Caco-2 (cell line): ENCODE data around the gene CHIC2. TPM values are rescaled to one million over a fixed set of nuclear protein-coding genes. Genes with fewer than 3 reads are reported as not detected.

Experiments
- BruUV-seq: library from RNA; stranded (reverse); fragments of 400-500 nt; replicated peaks from 2 replicates; lab custom pipeline; 2021; lab: Mats Ljungman, UMichigan
- CTCF ChIA-PET: fragments of 300-600 bp; sonication (Branson Sonifier 250); formaldehyde crosslinking; loops from one replicate; lab custom pipeline; 2022; ENCODE audit warnings: antibody characterized with exemption; lab: Charles Lee
- POLR2A ChIA-PET: fragments of 300-600 bp; sonication (Branson Sonifier 250); formaldehyde crosslinking; loops from one replicate; lab custom pipeline; 2022; ENCODE audit warnings: antibody characterized with exemption; lab: Charles Lee
- DNase-seq, 2 experiments: peaks; one replicate each; pipeline versions ENCODE4 v3.0.0 to v3.0.0-alpha.2; 2020 to 2022
- H3K27me3 ChIP-seq: replicated peaks from 2 replicates; pipeline ENCODE4 v1.6.0; 2011; ENCODE audit warnings: low read length; ENCODE audit not compliant: control insufficient read depth, insufficient read depth
- H3K36me3 ChIP-seq: 2 replicates; pipeline ENCODE4 v1.5.1; 2011; ENCODE audit warnings: low read length; ENCODE audit not compliant: control insufficient read depth, insufficient read depth
- H3K4me1 ChIP-seq: fragments of 250-450 bp; sonication (Bioruptor Pico); 2 replicates; pipeline ENCODE4 v1.5.1; 2020; ENCODE audit warnings: mild to moderate bottlenecking
- H3K4me3 ChIP-seq: 2 replicates; pipeline ENCODE4 v1.5.1; 2011; ENCODE audit warnings: low read depth, mild to moderate bottlenecking, control low read depth, low read length
- H3K9me3 ChIP-seq: fragments of 250-450 bp; sonication (Bioruptor Pico); 2 replicates; pipeline ENCODE4 v1.5.1; 2020; ENCODE audit warnings: mild to moderate bottlenecking, moderate library complexity
- H3K27ac Mint-ChIP-seq: one replicate; pipeline ENCODE4 v1.8.0; 2022; ENCODE audit warnings: mixed read lengths; ENCODE audit not compliant: unreplicated experiment
- H3K27me3 Mint-ChIP-seq: one replicate; pipeline ENCODE4 v1.8.0; 2022; ENCODE audit warnings: mixed read lengths; ENCODE audit not compliant: insufficient read depth, unreplicated experiment
- H3K36me3 Mint-ChIP-seq: one replicate; pipeline ENCODE4 v1.8.0; 2022; ENCODE audit warnings: mild to moderate bottlenecking, mixed read lengths; ENCODE audit not compliant: insufficient read depth, unreplicated experiment
- H3K4me1 Mint-ChIP-seq: one replicate; pipeline ENCODE4 v1.8.0; 2022; ENCODE audit warnings: low read depth, mixed read lengths; ENCODE audit not compliant: unreplicated experiment
- H3K4me3 Mint-ChIP-seq: one replicate; pipeline ENCODE4 v1.8.0; 2022; ENCODE audit warnings: mild to moderate bottlenecking, moderate library complexity, mixed read lengths; ENCODE audit not compliant: unreplicated experiment
- H3K9me3 Mint-ChIP-seq: one replicate; pipeline ENCODE4 v1.8.0; 2022; ENCODE audit warnings: mixed read lengths; ENCODE audit not compliant: unreplicated experiment
- CTCF ChIP-seq, 2 experiments: fragments of 200-600 bp in 1 of 2; IDR thresholded peaks; 1 replicate in 1 of 2; 2 replicates in 1 of 2; pipeline versions ENCODE4 v1.5.1 to v1.8.0; 2011 to 2022; ENCODE audit warnings: antibody characterized with exemption in 1 of 2, control low read depth in 1 of 2, inconsistent platforms in 1 of 2, low read depth in 1 of 2, low read length in 1 of 2, mild to moderate bottlenecking in 1 of 2, moderate library complexity in 1 of 2; ENCODE audit not compliant: insufficient read depth in 1 of 2, severe bottlenecking in 1 of 2, unreplicated experiment in 1 of 2
- intact Hi-C: fragments of 100-400 bp; cut with micrococcal nuclease; formaldehyde crosslinking; loops from one replicate; pipeline ENCODE4 v1.10.0; 2022; ENCODE audit not compliant: unreplicated experiment
- total RNA-seq: library from RNA; stranded (reverse); gene quantifications from 2 replicates; pipeline ENCODE4 v1.2.3, GENCODE V29; 2022

Gene CHIC2
- total RNA-seq, 1 experiment from 2014 or later: 30.0 TPM

- intact Hi-C loops: no loop called here
- H3K27ac Mint-ChIP-seq: no peak overlapping the region
- H3K27me3 Mint-ChIP-seq: no peaks in the 10 kb centered on the region
- no peaks in the 10 kb centered on the region for H3K36me3 Mint-ChIP-seq
- Histone ChIP-seq H3K36me3 (no peaks in the 10 kb centered on the region), H3K9me3 (no peaks in the 10 kb centered on the region), H3K27me3 (no peaks in the 10 kb centered on the region), H3K4me1 (peaks cover 21% of the 10 kb centered on the region), H3K4me3 (no peak overlapping the region)
- CTCF ChIA-PET: no interaction called here
- no peaks in the 10 kb centered on the region for H3K9me3 Mint-ChIP-seq
- TF ChIP-seq CTCF (IDR thresholded peaks at IDR 0.05; ENCODE audit: insufficient read depth in 1 of 2, low read depth in 1 of 2, low read length in 1 of 2, severe bottlenecking in 1 of 2, unreplicated experiment in 1 of 2): no peak
- POLR2A ChIA-PET: no interaction called here
- no peak overlapping the region for H3K4me3 Mint-ChIP-seq
- peaks cover 25% of the 10 kb centered on the region for H3K4me1 Mint-ChIP-seq
- no peak for DNase-seq
- no TSS peak for BruUV-seq
Observed at GRCh38 chr4:54085284-54085683, 20.9 kb upstream of the CHIC2 start.

GRCh38 chr4:54082168-54082567 lies 17.8 kb upstream of the CHIC2 start:
- no peak overlapping the region for H3K4me3 ChIP-seq
- H3K27me3 Mint-ChIP-seq: no peaks in the 10 kb centered on the region
- no peaks in the 10 kb centered on the region for H3K36me3 Mint-ChIP-seq
- H3K9me3 Mint-ChIP-seq: no peaks in the 10 kb centered on the region
- H3K36me3 ChIP-seq: no peaks in the 10 kb centered on the region
- BruUV-seq: no TSS peak
- peaks cover 25% of the 10 kb centered on the region for H3K4me1 Mint-ChIP-seq
- H3K9me3 ChIP-seq: no peaks in the 10 kb centered on the region
- H3K4me3 Mint-ChIP-seq: no peak overlapping the region
- POLR2A ChIA-PET: no interaction called here
- peak; percentile 56 to 76 for DNase-seq
- CTCF ChIA-PET: no interaction called here
- no peak for TF ChIP-seq CTCF (IDR thresholded peaks at IDR 0.05; ENCODE audit: insufficient read depth in 1 of 2, low read depth in 1 of 2, low read length in 1 of 2, severe bottlenecking in 1 of 2, unreplicated experiment in 1 of 2)
- H3K27me3 ChIP-seq: no peaks in the 10 kb centered on the region
- no peak overlapping the region for H3K27ac Mint-ChIP-seq
- H3K4me1 ChIP-seq: peaks cover 32% of the 10 kb centered on the region
- intact Hi-C loops: no loop called here

GRCh38 chr4:54077812-54078211 lies 13.4 kb upstream of the CHIC2 start:
- no peaks in the 10 kb centered on the region for H3K36me3 Mint-ChIP-seq
- no peak overlapping the region for H3K4me3 Mint-ChIP-seq
- ChIA-PET CTCF (no interaction called here), POLR2A (no interaction called here)
- H3K27ac Mint-ChIP-seq: no peak overlapping the region
- H3K9me3 ChIP-seq: no peaks in the 10 kb centered on the region
- no peak overlapping the region for H3K4me3 ChIP-seq
- peaks cover 14% of the 10 kb centered on the region for H3K4me1 Mint-ChIP-seq
- H3K36me3 ChIP-seq: no peaks in the 10 kb centered on the region
- BruUV-seq: no TSS peak
- intact Hi-C loops: no loop called here
- H3K27me3 Mint-ChIP-seq: no peaks in the 10 kb centered on the region
- no peaks in the 10 kb centered on the region for H3K9me3 Mint-ChIP-seq
- DNase-seq: no peak
- no peak for TF ChIP-seq CTCF (IDR thresholded peaks at IDR 0.05; ENCODE audit: insufficient read depth in 1 of 2, low read depth in 1 of 2, low read length in 1 of 2, severe bottlenecking in 1 of 2, unreplicated experiment in 1 of 2)
- H3K27me3 ChIP-seq: no peaks in the 10 kb centered on the region
- H3K4me1 ChIP-seq: peaks cover 34% of the 10 kb centered on the region
